HepG2 (cell line): ENCODE data around the gene RPA1. TPM values are rescaled to one million over a fixed set of nuclear protein-coding genes. Genes with fewer than 3 reads are reported as not detected.

Source experiments
- ATAC-seq: fragments of 200-7000 bp; cut with Tn5 transposase; 3 replicates; pipeline ENCODE4 v1.9.1; 2020; ENCODE audit warnings: mild to moderate bottlenecking, moderate library complexity
- BruUV-seq: library from RNA; stranded (reverse); fragments of 400-500 nt; replicated peaks from 2 replicates; lab custom pipeline; 2021; lab: Mats Ljungman, UMichigan
- CTCF ChIA-PET: fragments of 300-600 bp; formaldehyde crosslinking; extraction: SDS; loops from one replicate; lab custom pipeline; 2021; ENCODE audit warnings: low total read pairs, inconsistent platforms, low intra/inter-chr PET ratio; lab: Yijun Ruan, JAX
- POLR2A ChIA-PET: fragments of 350-600 bp; sonication (Branson Sonifier 250); formaldehyde crosslinking; loops from one replicate; lab custom pipeline; 2020; ENCODE audit warnings: antibody characterized with exemption, inconsistent platforms; lab: Yijun Ruan, JAX
- DNase-seq: peaks from one replicate; pipeline ENCODE4 v3.0.0-alpha.2; 2015; ENCODE audit warnings: low spot score
- FAIRE-seq: peaks from 3 replicates; lab custom pipeline; 2011; peaks lifted over from hg19 to GRCh38; lab: Jason Lieb, UNC
- H2AFZ ChIP-seq: one replicate; pipeline ENCODE4 v1.6.1; 2011; ENCODE audit warnings: low read length, inconsistent platforms
- H3K27ac ChIP-seq: fragments of 300-600 bp; 3 replicates; pipeline ENCODE4 v1.8.0; 2011; ENCODE audit warnings: mixed run types, mild to moderate bottlenecking, mixed read lengths, low read length, inconsistent platforms; ENCODE audit not compliant: insufficient read depth; ENCODE audit errors: extremely low read length
- H3K27me3 ChIP-seq, 2 experiments: fragments of 200-600 bp in 1 of 2; 2 replicates in 1 of 2; 3 replicates in 1 of 2; pipeline versions ENCODE4 v1.6.0 to v1.8.0; 2011; ENCODE audit warnings: low read length in 2 of 2, mild to moderate bottlenecking in 2 of 2, moderate library complexity in 2 of 2, inconsistent platforms in 1 of 2; ENCODE audit not compliant: insufficient read depth in 2 of 2, control insufficient read depth in 1 of 2
- H3K36me3 ChIP-seq, 2 experiments: fragments of 200-600 bp in 1 of 2; replicated peaks in 1 of 2; 2 replicates in 1 of 2; 3 replicates in 1 of 2; pipeline versions ENCODE4 v1.5.1 to v1.8.0; 2011; ENCODE audit warnings: low read length in 2 of 2, inconsistent platforms in 1 of 2; ENCODE audit not compliant: insufficient read depth in 2 of 2, control insufficient read depth in 1 of 2
- H3K4me1 ChIP-seq: 2 replicates; pipeline ENCODE4 v1.5.1; 2012; ENCODE audit warnings: low read length, inconsistent platforms; ENCODE audit not compliant: insufficient read depth
- H3K4me2 ChIP-seq: 2 replicates; pipeline ENCODE4 v1.6.0; 2011; ENCODE audit warnings: low read depth, low read length, inconsistent platforms
- H3K4me3 ChIP-seq, 3 experiments: fragments of 200-600 bp in 1 of 3; sonication (generic), shearing (Covaris generic) in 1 of 3; replicated peaks in 1 of 3; 2 replicates each; pipeline ENCODE4 v1.5.1; 2011 to 2016; ENCODE audit warnings: low read length in 3 of 3, inconsistent platforms in 2 of 3, low read depth in 2 of 3, mild to moderate bottlenecking in 2 of 3, control low read depth in 1 of 3, mixed read lengths in 1 of 3; ENCODE audit not compliant: insufficient read depth in 1 of 3
- H3K79me2 ChIP-seq: one replicate; pipeline ENCODE4 v1.6.1; 2011; ENCODE audit warnings: low read length, inconsistent platforms; ENCODE audit not compliant: insufficient read depth
- H3K9ac ChIP-seq: 2 replicates; pipeline ENCODE4 v1.6.0; 2011; ENCODE audit warnings: mild to moderate bottlenecking, low read depth, low read length, inconsistent platforms; ENCODE audit not compliant: insufficient read depth
- H3K9me3 ChIP-seq: 2 replicates; pipeline ENCODE4 v1.5.1; 2012; ENCODE audit warnings: mild to moderate bottlenecking, low read length
- H4K20me1 ChIP-seq: 2 replicates; pipeline ENCODE4 v1.6.0; 2011; ENCODE audit warnings: inconsistent platforms, mild to moderate bottlenecking, low read length, moderate library complexity; ENCODE audit not compliant: insufficient read depth
- ATF1 ChIP-seq: IDR thresholded peaks from 2 replicates; pipeline ENCODE4 v1.6.1; 2016; ENCODE audit warnings: mild to moderate bottlenecking, control low read depth
- DNMT1 ChIP-seq: sonication (generic); formaldehyde crosslinking; IDR thresholded peaks from 2 replicates; pipeline ENCODE4 v1.5.1; 2020; ENCODE audit warnings: mild to moderate bottlenecking, missing genetic modification reagents
- HNF4A ChIP-seq: sonication (generic); formaldehyde crosslinking; IDR thresholded peaks from 2 replicates; pipeline ENCODE4 v1.4.0; 2020; ENCODE audit warnings: missing genetic modification reagents
- PATZ1 ChIP-seq: sonication (generic); formaldehyde crosslinking; IDR thresholded peaks from 2 replicates; pipeline ENCODE4 v1.4.0; 2020; ENCODE audit warnings: missing genetic modification reagents
- SOX6 ChIP-seq, 2 experiments: fragments of 450-650 bp in 1 of 2; sonication (generic) in 1 of 2; formaldehyde crosslinking in 1 of 2; IDR thresholded peaks; 2 replicates each; pipeline versions ENCODE4 v1.4.0 to v1.6.1; 2017 to 2020; ENCODE audit warnings: antibody characterized with exemption in 1 of 2, mild to moderate bottlenecking in 1 of 2, missing genetic modification reagents in 1 of 2
- ZBTB25 ChIP-seq: IDR thresholded peaks from 2 replicates; pipeline ENCODE4 v1.6.1; 2018; ENCODE audit warnings: missing genetic modification reagents
- ZFP91 ChIP-seq: sonication (generic); formaldehyde crosslinking; IDR thresholded peaks from 2 replicates; pipeline ENCODE4 v1.9.0; 2022; ENCODE audit warnings: missing genetic modification reagents, mild to moderate bottlenecking, borderline replicate concordance
- ZNF264 ChIP-seq: sonication (generic); formaldehyde crosslinking; IDR thresholded peaks from 2 replicates; pipeline ENCODE4 v1.4.0; 2020; ENCODE audit warnings: missing genetic modification reagents
- ZNF280B ChIP-seq: sonication (generic); formaldehyde crosslinking; IDR thresholded peaks from 2 replicates; pipeline ENCODE4 v1.5.0; 2020; ENCODE audit warnings: missing genetic modification reagents, mild to moderate bottlenecking, borderline replicate concordance
- ZNF703 ChIP-seq: sonication (generic); formaldehyde crosslinking; IDR thresholded peaks from 2 replicates; pipeline ENCODE4 v1.5.1; 2020; ENCODE audit warnings: missing genetic modification reagents, mild to moderate bottlenecking, moderate library complexity, borderline replicate concordance
- ZNF788 ChIP-seq: sonication (generic); formaldehyde crosslinking; IDR thresholded peaks from 2 replicates; pipeline ENCODE4 v1.5.0; 2020; ENCODE audit warnings: mild to moderate bottlenecking, missing genetic modification reagents, borderline replicate concordance
- WGBS: methylation state at CpG from one replicate; pipeline ENCODE4 v1.1.6; 2017; ENCODE audit warnings: low lambda C conversion rate; 5-methylcytosine and 5-hydroxymethylcytosine counted together
- in situ Hi-C: cut with HindIII; loops from 2 replicates; pipeline ENCODE4 v1.10.0; 2017; ENCODE audit warnings: low pct_unique_long_range_greater_than_20kb; ENCODE audit not compliant: extremely low pct_ligation_motif_present
- intact Hi-C: fragments of 100-400 bp; cut with micrococcal nuclease; formaldehyde crosslinking; loops from one replicate; pipeline ENCODE4 v1.10.0; 2022; ENCODE audit not compliant: unreplicated experiment
- polyA plus RNA-seq, 8 experiments: library from polyadenylated mRNA; depleted of rRNA in 3 of 8; stranded (reverse) in 7 of 8; unstranded in 1 of 8; fragments of >200 nt; fragmentation: Illumina TruSeq in 4 of 8; extraction: Trizol in 4 of 8; gene quantifications; 2 replicates each; pipeline versions ENCODE4 v1.2.1 to v1.2.3, GENCODE V29; 2011 to 2016; ENCODE audit warnings: low read depth in 4 of 8, missing spikeins in 1 of 8, mixed read lengths in 1 of 8; ENCODE audit not compliant: insufficient read depth in 1 of 8
- total RNA-seq, 5 experiments: library from RNA; depleted of rRNA; stranded (reverse); fragments of >200 nt; fragmentation: Illumina TruSeq; extraction: Trizol; gene quantifications; 2 replicates each; pipeline ENCODE4 v1.2.3, GENCODE V29; 2016; ENCODE audit warnings: low read depth in 1 of 5

RPA1 gene
- total and polyA plus RNA-seq, 2 of the 13 experiments (the other 11 are each of a cell fraction or from before 2014, with no cell fraction given), result 13.9 to 37.6 TPM

- TF ChIP-seq ZBTB25 (CRISPR knock-in tag) (no peak), ZNF280B (no peak), ZNF264 (CRISPR knock-in tag) (no peak), ATF1 (CRISPR knock-in tag) (no peak)
Observed at GRCh38 chr17:1916316-1916715, 86.5 kb downstream of the RPA1 start (continued).

GRCh38 chr17:1916963-1917715, 87.3 kb downstream of the RPA1 start:
- CTCF ChIA-PET, result no interaction called here
- peak; percentile 97 for ATAC-seq
- no peak overlapping the region for H2AFZ ChIP-seq
- TF ChIP-seq ZFP91 (CRISPR knock-in tag) (peak; percentile 48; the same call in 1 of the 2 replicates), ZNF788 (0 out of 2 replicates have a peak, but pooled peaks have one; percentile 6), ZNF703 (CRISPR knock-in tag) (no peak), SOX6 (IDR thresholded peaks at IDR 0.05) (no peak), SOX6 (CRISPR knock-in tag; IDR thresholded peaks at IDR 0.05) (0 out of 2 replicates have a peak, but pooled peaks have one; percentile 16), DNMT1 (CRISPR knock-in tag) (0 out of 2 replicates have a peak, but pooled peaks have one; percentile 16), PATZ1 (CRISPR knock-in tag) (peak; percentile 71), HNF4A (CRISPR knock-in tag) (0 out of 2 replicates have a peak, but pooled peaks have one; percentile 46)

More at GRCh38 chr17:1916963-1917715, 87.3 kb downstream of the RPA1 start:
- peak; percentile 18 for DNase-seq
- no peaks in the 10 kb centered on the region for H3K9me3 ChIP-seq
- H3K27ac ChIP-seq, result no peak overlapping the region
- H3K36me3 ChIP-seq, result no peaks in the 10 kb centered on the region
- peaks cover 32% of the 10 kb centered on the region for H3K4me1 ChIP-seq
- H3K4me3 ChIP-seq, result peak overlapping the region; percentile 6 to 62 (median 32); a peak in 5 of 6 replicates
- H4K20me1 ChIP-seq, result no peaks in the 10 kb centered on the region
- no peak overlapping the region for H3K9ac ChIP-seq
- H3K79me2 ChIP-seq, result no peaks in the 10 kb centered on the region
- POLR2A ChIA-PET, result no interaction called here
- no peak for FAIRE-seq
- WGBS, result 2% methylated on average over 16 of the region's 29 CpGs
- intact Hi-C loops (no loop called here), in situ Hi-C loops (loop anchor here (25.0 kb wide), 1 partner anchor 320 kb away; no protein-coding TSS in a partner anchor)
- H3K4me2 ChIP-seq, result peak overlapping the region; percentile 91
- H3K27me3 ChIP-seq, result peaks cover 7 to 67% of the 10 kb centered on the region in 2 experiments
- BruUV-seq, result no TSS peak
